Measurements from ENCODE around the gene GYS2. TPM values are rescaled to one million over a fixed set of nuclear protein-coding genes. Genes with fewer than 3 reads are reported as not detected.

The GYS2 gene
- total and polyA plus RNA-seq, 9 of the 15 experiments (the other 6 are each of a cell fraction or from before 2014, with no cell fraction given): not detected

- no peak overlapping the region for H3K4me2 ChIP-seq (ENCODE audit: insufficient read depth, low read length)
- H3K9ac ChIP-seq (ENCODE audit: insufficient read depth in 1 of 2, low read depth in 2 of 2, low read length in 2 of 2): no peak overlapping the region
- H3K9me1 ChIP-seq (ENCODE audit: control insufficient read depth, insufficient read depth, low read length): no peaks in the 10 kb centered on the region
- peaks cover 4 to 13% of the 10 kb centered on the region in 2 experiments; a peak in 3 of 5 replicates for H3K27me3 ChIP-seq (ENCODE audit: control insufficient read depth in 2 of 2, insufficient read depth in 2 of 2, low read length in 2 of 2)
- ChIA-PET POLR2A (interaction anchor here (0.6 kb wide), 1 partner anchor 22 kb away, joined by 3 read pairs; no protein-coding TSS in a partner anchor), CTCF (ENCODE audit: low intra/inter-chr PET ratio) (no interaction called here)
- in situ Hi-C loops (cut with MboI): no loop called here
- no peak for DNase-seq (ENCODE audit: extremely low read depth in 1 of 4, low spot score in 3 of 4)
- TF ChIP-seq GTF2E2 (tag; IDR thresholded peaks at IDR 0.05): 0 out of 2 replicates have a peak, but pooled peaks have one; percentile 23
- no peak for TF ChIP-seq PRMT5 (CRISPR knock-in tag; IDR thresholded peaks at IDR 0.05)
- no peaks in the 10 kb centered on the region for H3K79me2 ChIP-seq (ENCODE audit: control insufficient read depth, insufficient read depth, low read length)
- H2AFZ ChIP-seq (ENCODE audit: low read depth, low read length): no peak overlapping the region
- no peak overlapping the region for H3K27ac ChIP-seq (ENCODE audit: extremely low read depth, low read depth, low read length)
- no peak for FAIRE-seq
- no peaks in the 10 kb centered on the region for H4K20me1 ChIP-seq (replicated peaks; ENCODE audit: control insufficient read depth, insufficient read depth, low read length)
- no TSS peak for BruUV-seq (replicated peaks)
- H3K4me3 ChIP-seq: no peak overlapping the region
- H3K36me3 ChIP-seq (ENCODE audit: control insufficient read depth, insufficient read depth, low read length): no peaks in the 10 kb centered on the region
- no peak for ATAC-seq
- no peaks in the 10 kb centered on the region for H3K9me3 ChIP-seq (replicated peaks; ENCODE audit: control insufficient read depth, insufficient read depth, low read depth, low read length)
- intact Hi-C loops (cut with micrococcal nuclease): no loop called here
- WGBS (ENCODE audit: insufficient coverage, low coverage, missing lambda C conversion rate): 12% methylated on average over 11 of the region's 12 CpGs
- H3K4me1 ChIP-seq (replicated peaks in 1 of 2; ENCODE audit: control insufficient read depth in 2 of 2, insufficient read depth in 2 of 2, low read length in 2 of 2): peaks cover 0 to 8% of the 10 kb centered on the region in 2 experiments; a peak in 2 of 5 replicates
These were observed 77.8 kb downstream of the GYS2 start for GRCh38 chr12:21526721-21527345.

GRCh38 chr12:21526053-21526452 is 78.6 kb downstream of the GYS2 start, which contains the start of gene SPX:
SPX (plus strand) TSS chr12:21526296; CDS start chr12:21526473, 177 bp downstream.
- no peak within 1 kb of the TSS for H3K4me2 ChIP-seq (ENCODE audit: insufficient read depth, low read length)
- no peaks in the 10 kb centered on the region for H3K79me2 ChIP-seq (ENCODE audit: control insufficient read depth, insufficient read depth, low read length)
- peaks cover 0 to 8% of the 10 kb centered on the region in 2 experiments; a peak in 2 of 5 replicates for H3K4me1 ChIP-seq (replicated peaks in 1 of 2; ENCODE audit: control insufficient read depth in 2 of 2, insufficient read depth in 2 of 2, low read length in 2 of 2)
- BruUV-seq (replicated peaks): no TSS peak
- no peak for FAIRE-seq
- H4K20me1 ChIP-seq (replicated peaks; ENCODE audit: control insufficient read depth, insufficient read depth, low read length): no peaks in the 10 kb centered on the region
- H3K9me3 ChIP-seq (replicated peaks; ENCODE audit: control insufficient read depth, insufficient read depth, low read depth, low read length): no peaks in the 10 kb centered on the region
- no peak within 1 kb of the TSS for H3K4me3 ChIP-seq
- no peak within 1 kb of the TSS for H3K27ac ChIP-seq (ENCODE audit: extremely low read depth, low read depth, low read length)
- intact Hi-C loops (cut with micrococcal nuclease) (no loop called here), in situ Hi-C loops (cut with MboI) (no loop called here)
- POLR2A ChIA-PET: interaction anchor here (0.6 kb wide), 1 partner anchor 23 kb away, joined by 3 read pairs; no protein-coding TSS in a partner anchor
- no peaks in the 10 kb centered on the region for H3K36me3 ChIP-seq (ENCODE audit: control insufficient read depth, insufficient read depth, low read length)
- CTCF ChIA-PET (ENCODE audit: low intra/inter-chr PET ratio): no interaction called here
- DNase-seq (ENCODE audit: extremely low read depth in 1 of 4, low spot score in 3 of 4): no peak
- WGBS (ENCODE audit: insufficient coverage, low coverage, missing lambda C conversion rate): 44% methylated on average over 1 of the region's 1 CpG
- H3K9ac ChIP-seq (ENCODE audit: insufficient read depth in 1 of 2, low read depth in 2 of 2, low read length in 2 of 2): no peak within 1 kb of the TSS
- peaks cover 4 to 13% of the 10 kb centered on the region in 2 experiments; a peak in 3 of 5 replicates for H3K27me3 ChIP-seq (ENCODE audit: control insufficient read depth in 2 of 2, insufficient read depth in 2 of 2, low read length in 2 of 2)
- H3K9me1 ChIP-seq (ENCODE audit: control insufficient read depth, insufficient read depth, low read length): no peaks in the 10 kb centered on the region
- H2AFZ ChIP-seq (ENCODE audit: low read depth, low read length): no peak within 1 kb of the TSS
- no peak for ATAC-seq
- TF ChIP-seq ZBTB2 (IDR thresholded peaks at IDR 0.05) (no peak), CEBPB (tag; IDR thresholded peaks at IDR 0.05) (peak; percentile 42; the same call in 1 of the 2 replicates), KLF6 (CRISPR knock-in tag; IDR thresholded peaks at IDR 0.05; ENCODE audit: borderline replicate concordance) (no peak), ARNT (IDR thresholded peaks at IDR 0.05) (no peak), CTBP1 (IDR thresholded peaks at IDR 0.05; ENCODE audit: borderline replicate concordance) (peak; percentile 20; the same call in 1 of the 2 replicates), GABPA (tag; conservative IDR thresholded peaks at IDR 0.05; ENCODE audit: low read depth) (0 out of 2 replicates have a peak, but pooled peaks have one; percentile 22), ZNF175 (CRISPR knock-in tag; IDR thresholded peaks at IDR 0.05; ENCODE audit: low read depth) (0 out of 2 replicates have a peak, but pooled peaks have one; percentile 14), ZNF696 (CRISPR knock-in tag; conservative IDR thresholded peaks at IDR 0.05) (no peak)
- TF ChIP-seq, protein P1, sequence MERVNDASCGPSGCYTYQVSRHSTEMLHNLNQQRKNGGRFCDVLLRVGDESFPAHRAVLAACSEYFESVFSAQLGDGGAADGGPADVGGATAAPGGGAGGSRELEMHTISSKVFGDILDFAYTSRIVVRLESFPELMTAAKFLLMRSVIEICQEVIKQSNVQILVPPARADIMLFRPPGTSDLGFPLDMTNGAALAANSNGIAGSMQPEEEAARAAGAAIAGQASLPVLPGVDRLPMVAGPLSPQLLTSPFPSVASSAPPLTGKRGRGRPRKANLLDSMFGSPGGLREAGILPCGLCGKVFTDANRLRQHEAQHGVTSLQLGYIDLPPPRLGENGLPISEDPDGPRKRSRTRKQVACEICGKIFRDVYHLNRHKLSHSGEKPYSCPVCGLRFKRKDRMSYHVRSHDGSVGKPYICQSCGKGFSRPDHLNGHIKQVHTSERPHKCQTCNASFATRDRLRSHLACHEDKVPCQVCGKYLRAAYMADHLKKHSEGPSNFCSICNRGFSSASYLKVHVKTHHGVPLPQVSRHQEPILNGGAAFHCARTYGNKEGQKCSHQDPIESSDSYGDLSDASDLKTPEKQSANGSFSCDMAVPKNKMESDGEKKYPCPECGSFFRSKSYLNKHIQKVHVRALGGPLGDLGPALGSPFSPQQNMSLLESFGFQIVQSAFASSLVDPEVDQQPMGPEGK (CRISPR knock-in tag; IDR thresholded peaks at IDR 0.05; ENCODE audit: borderline replicate concordance): no peak

Data from K562 (cell line).